GM12864 (cell line): Measurements from ENCODE around the gene PRR19.

Experiments used
- DNase-seq: peaks from one replicate; pipeline ENCODE4 v3.0.0-alpha.2; 2011; ENCODE audit warnings: low read depth
- H3K4me3 ChIP-seq: 2 replicates; pipeline ENCODE4 v1.5.1; 2011; ENCODE audit warnings: mild to moderate bottlenecking, low read depth, low read length, control low read depth
- CTCF ChIP-seq: IDR thresholded peaks from 2 replicates; pipeline ENCODE4 v1.5.1; 2011; ENCODE audit warnings: low read depth, mild to moderate bottlenecking, moderate library complexity, low read length, control low read depth, inconsistent platforms; ENCODE audit errors: missing control alignments

The PRR19 gene

GRCh38 chr19:42323852-42324654 is 22.1 kb downstream of the PRR19 start:
- H3K4me3 ChIP-seq = peak overlapping the region; percentile 61
- DNase-seq = no peak
- TF ChIP-seq CTCF = no peak

GRCh38 chr19:42324655-42325307 is 22.8 kb downstream of the PRR19 start:
- DNase-seq = no peak
- H3K4me3 ChIP-seq = peak overlapping the region; percentile 61
- no peak for TF ChIP-seq CTCF

- DNase-seq = peak; percentile 97
- peak; percentile 92 for TF ChIP-seq CTCF
- peak within 1 kb of the TSS; percentile 61 for H3K4me3 ChIP-seq
Measured at GRCh38 chr19:42325308-42325895, 23.5 kb downstream of the PRR19 start, which contains the start of gene MEGF8. Gene MEGF8 (plus strand): TSS chr19:42325635. CDS start chr19:42326244, 609 bp downstream.

- peak; percentile 44 for TF ChIP-seq CTCF
- peak overlapping the region; percentile 61 for H3K4me3 ChIP-seq
- no peak for DNase-seq
Measured at GRCh38 chr19:42325896-42326771, 24.2 kb downstream of the PRR19 start.

- no peak overlapping the region; the same call in 1 of the 2 replicates for H3K4me3 ChIP-seq
- no peak for TF ChIP-seq CTCF
- DNase-seq = no peak
Measured at GRCh38 chr19:42326969-42327368, 25.0 kb downstream of the PRR19 start.

GRCh38 chr19:42327381-42327780 is 25.4 kb downstream of the PRR19 start:
- no peak for DNase-seq
- no peak for TF ChIP-seq CTCF
- no peak overlapping the region for H3K4me3 ChIP-seq
